Measurements from ENCODE around the gene KCNH4.

Gene KCNH4

GRCh38 chr17:42136654-42137051, 44.3 kb downstream of the KCNH4 start:
- H3K27ac ChIP-seq: peak overlapping the region; percentile 93
- TF ChIP-seq ZFX (IDR thresholded peaks at IDR 0.05): no peak
- TF ChIP-seq CTCF (conservative IDR thresholded peaks at IDR 0.05): no peak

- H3K27ac ChIP-seq: peak overlapping the region; percentile 93
- TF ChIP-seq ZFX (IDR thresholded peaks at IDR 0.05) (no peak), CTCF (conservative IDR thresholded peaks at IDR 0.05) (no peak)
These were observed 45.0 kb downstream of the KCNH4 start for GRCh38 chr17:42135664-42136653.

GRCh38 chr17:42135151-42135550, 45.8 kb downstream of the KCNH4 start:
- peak overlapping the region; percentile 93 for H3K27ac ChIP-seq
- TF ChIP-seq CTCF (conservative IDR thresholded peaks at IDR 0.05): no peak
- no peak for TF ChIP-seq ZFX (IDR thresholded peaks at IDR 0.05)

- peak overlapping the region; percentile 93 for H3K27ac ChIP-seq
- TF ChIP-seq ZFX (IDR thresholded peaks at IDR 0.05) (no peak), CTCF (conservative IDR thresholded peaks at IDR 0.05) (no peak)
These were observed 47.4 kb downstream of the KCNH4 start for GRCh38 chr17:42133461-42134041.

- no peak overlapping the region for H3K27ac ChIP-seq
- TF ChIP-seq ZFX (IDR thresholded peaks at IDR 0.05): no peak
- no peak for TF ChIP-seq CTCF (conservative IDR thresholded peaks at IDR 0.05)
These were observed 48.0 kb downstream of the KCNH4 start for GRCh38 chr17:42132941-42133340.

- no peak overlapping the region for H3K27ac ChIP-seq
- TF ChIP-seq CTCF (conservative IDR thresholded peaks at IDR 0.05): no peak
- no peak for TF ChIP-seq ZFX (IDR thresholded peaks at IDR 0.05)
These were observed 48.9 kb downstream of the KCNH4 start for GRCh38 chr17:42131981-42132432.

- no peak for TF ChIP-seq ZFX (IDR thresholded peaks at IDR 0.05)
- no peak for TF ChIP-seq CTCF (conservative IDR thresholded peaks at IDR 0.05)
- H3K27ac ChIP-seq: no peak overlapping the region
These were observed 49.7 kb downstream of the KCNH4 start for GRCh38 chr17:42131232-42131631.

All from C4-2B (cell line).